ENCODE results near the gene ACTG1.

ACTG1 gene

GRCh38 chr17:81462506-81463125, 50.0 kb downstream of the ACTG1 start:
- DNase-seq (ENCODE audit: low spot score): no peak

- DNase-seq (ENCODE audit: low spot score): no peak
Measured at GRCh38 chr17:81461607-81462500, 50.7 kb downstream of the ACTG1 start.

- no peak for DNase-seq (ENCODE audit: low spot score)
Measured at GRCh38 chr17:81460856-81461460, 51.6 kb downstream of the ACTG1 start.

Measured in D341Med (cell line).